ENCODE measurements around the gene APOA5. TPM values are rescaled to one million over a fixed set of nuclear protein-coding genes. Genes with fewer than 3 reads are reported as not detected.

Gene APOA5
- total and polyA plus RNA-seq, 9 of the 15 experiments (the other 6 are each of a cell fraction or from before 2014, with no cell fraction given): not detected

DNA sequence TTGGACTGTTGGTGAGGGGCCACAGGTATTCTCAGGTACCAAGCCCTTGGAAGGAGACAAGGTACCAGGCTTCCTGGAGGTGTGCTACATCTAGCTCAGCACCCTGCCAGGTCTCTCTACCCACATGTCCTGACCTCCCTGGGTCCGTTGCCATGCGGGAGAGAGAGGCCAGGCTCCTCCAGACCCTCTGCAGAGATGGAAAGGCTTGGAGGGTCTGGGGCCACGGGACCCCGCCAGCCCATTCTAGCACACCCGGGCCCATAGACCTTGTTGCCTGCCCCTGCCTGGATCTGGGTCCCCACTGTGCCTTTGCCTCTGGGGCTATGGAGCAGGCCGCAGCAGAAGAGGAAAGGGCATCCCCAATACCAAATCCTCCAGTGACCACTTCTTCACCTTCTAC, 35.8 kb upstream of the APOA5 start (continued):
- TF ChIP-seq SRSF7 (optimal IDR thresholded peaks at IDR 0.05; ENCODE audit: low read depth, low read length): no peak
- no peak for TF ChIP-seq MYC (IDR thresholded peaks at IDR 0.05; ENCODE audit: low read depth, low read length)
- TF ChIP-seq MYC (CRISPR knock-in tag; IDR thresholded peaks at IDR 0.05; ENCODE audit: borderline replicate concordance, low read depth): no peak
- no peak for TF ChIP-seq SMARCC2 (IDR thresholded peaks at IDR 0.05; ENCODE audit: low read depth)
- TF ChIP-seq TAF9B (IDR thresholded peaks at IDR 0.05; ENCODE audit: partially characterized antibody): no peak
- no peak for TF ChIP-seq RBM34 (IDR thresholded peaks at IDR 0.05; ENCODE audit: borderline replicate concordance, insufficient read depth, low read length)
- TF ChIP-seq, protein P1, sequence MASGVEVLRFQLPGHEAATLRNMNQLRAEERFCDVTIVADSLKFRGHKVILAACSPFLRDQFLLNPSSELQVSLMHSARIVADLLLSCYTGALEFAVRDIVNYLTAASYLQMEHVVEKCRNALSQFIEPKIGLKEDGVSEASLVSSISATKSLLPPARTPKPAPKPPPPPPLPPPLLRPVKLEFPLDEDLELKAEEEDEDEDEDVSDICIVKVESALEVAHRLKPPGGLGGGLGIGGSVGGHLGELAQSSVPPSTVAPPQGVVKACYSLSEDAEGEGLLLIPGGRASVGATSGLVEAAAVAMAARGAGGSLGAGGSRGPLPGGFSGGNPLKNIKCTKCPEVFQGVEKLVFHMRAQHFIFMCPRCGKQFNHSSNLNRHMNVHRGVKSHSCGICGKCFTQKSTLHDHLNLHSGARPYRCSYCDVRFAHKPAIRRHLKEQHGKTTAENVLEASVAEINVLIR (CRISPR knock-in tag; IDR thresholded peaks at IDR 0.05): no peak
- TF ChIP-seq MXD1 (CRISPR knock-in tag; IDR thresholded peaks at IDR 0.05; ENCODE audit: borderline replicate concordance, poor library complexity, severe bottlenecking): no peak
- TF ChIP-seq MAFF (IDR thresholded peaks at IDR 0.05; ENCODE audit: low read length): no peak
- TF ChIP-seq SMAD2 (IDR thresholded peaks at IDR 0.05; ENCODE audit: low read depth, low read length): no peak
- TF ChIP-seq SMARCB1 (IDR thresholded peaks at IDR 0.05; ENCODE audit: insufficient read length, low read depth): no peak
- TF ChIP-seq ZZZ3 (IDR thresholded peaks at IDR 0.05): no peak

Measured in K562 (cell line).